Measurements from ENCODE around the gene COL9A3.

COL9A3 gene

DNA sequence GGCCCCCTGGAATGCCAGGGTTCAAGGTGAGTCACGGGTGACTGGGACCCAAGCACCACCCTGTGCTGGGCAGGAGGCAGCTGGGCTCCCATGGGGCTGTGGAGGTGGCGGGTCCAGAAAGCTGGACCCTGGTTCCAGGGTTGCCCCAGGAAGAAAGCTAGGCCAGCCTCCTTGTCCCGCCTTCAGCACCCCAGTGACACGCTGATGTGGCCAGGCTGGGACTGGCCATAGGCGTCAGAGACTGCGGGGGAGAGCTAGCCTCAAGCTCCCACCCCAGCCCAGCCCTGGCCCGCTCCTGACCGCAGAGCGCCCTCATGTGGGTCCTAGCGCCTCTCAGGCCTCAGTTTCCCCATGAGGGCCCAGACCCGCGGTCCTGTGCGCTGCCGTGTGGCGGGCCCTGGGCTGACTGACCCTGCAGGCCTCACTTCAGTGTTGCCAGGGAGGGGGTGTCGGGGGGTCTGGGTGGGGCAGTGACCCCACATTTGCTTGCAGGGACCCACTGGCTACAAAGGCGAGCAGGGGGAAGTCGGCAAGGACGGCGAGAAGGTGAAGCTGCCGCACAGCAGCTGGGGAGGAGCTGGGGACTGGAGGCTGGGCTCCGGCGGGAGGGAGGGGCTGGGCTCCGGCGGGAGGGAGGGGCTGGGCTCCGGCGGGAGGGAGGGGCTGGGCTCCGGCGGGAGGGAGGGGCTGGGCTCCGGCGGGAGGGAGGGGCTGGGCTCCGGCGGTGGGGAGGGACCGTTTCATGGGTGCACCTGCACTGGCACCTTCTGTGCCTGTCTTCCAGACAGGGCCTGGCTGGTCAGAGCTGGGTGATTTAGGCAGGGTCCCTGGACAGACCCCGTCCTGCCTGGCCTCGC is 7.9 kb downstream of the COL9A3 start:
- Histone ChIP-seq H3K9me3 (ENCODE audit: control insufficient read depth, insufficient read depth, low read length) (no peaks in the 10 kb centered on the region), H3K27me3 (ENCODE audit: control insufficient read depth, insufficient read depth, low read length) (no peaks in the 10 kb centered on the region), H3K9ac (ENCODE audit: low read depth, low read length) (no peak overlapping the region), H3K4me1 (ENCODE audit: control insufficient read depth, insufficient read depth, low read length) (peaks cover 3% of the 10 kb centered on the region), H3K4me3 (ENCODE audit: low read depth, low read length) (no peak overlapping the region), H3K36me3 (ENCODE audit: control insufficient read depth, insufficient read depth, low read length) (peaks cover 22% of the 10 kb centered on the region)

- Histone ChIP-seq H3K27me3 (ENCODE audit: control insufficient read depth, insufficient read depth, low read length) (no peaks in the 10 kb centered on the region), H3K4me1 (ENCODE audit: control insufficient read depth, insufficient read depth, low read length) (peaks cover 3% of the 10 kb centered on the region), H3K4me3 (ENCODE audit: low read depth, low read length) (no peak overlapping the region), H3K9ac (ENCODE audit: low read depth, low read length) (no peak overlapping the region), H3K36me3 (ENCODE audit: control insufficient read depth, insufficient read depth, low read length) (peaks cover 25% of the 10 kb centered on the region), H3K9me3 (ENCODE audit: control insufficient read depth, insufficient read depth, low read length) (no peaks in the 10 kb centered on the region)
These were observed 8.6 kb downstream of the COL9A3 start for GRCh38 chr20:62825333-62825985.

- peaks cover 30% of the 10 kb centered on the region for H3K36me3 ChIP-seq (ENCODE audit: control insufficient read depth, insufficient read depth, low read length)
- H3K4me1 ChIP-seq (ENCODE audit: control insufficient read depth, insufficient read depth, low read length), result peaks cover 3% of the 10 kb centered on the region
- H3K9me3 ChIP-seq (ENCODE audit: control insufficient read depth, insufficient read depth, low read length), result no peaks in the 10 kb centered on the region
- no peak overlapping the region for H3K4me3 ChIP-seq (ENCODE audit: low read depth, low read length)
- H3K27me3 ChIP-seq (ENCODE audit: control insufficient read depth, insufficient read depth, low read length), result no peaks in the 10 kb centered on the region
- no peak overlapping the region for H3K9ac ChIP-seq (ENCODE audit: low read depth, low read length)
These were observed 9.3 kb downstream of the COL9A3 start for GRCh38 chr20:62825986-62826645.

- no peak overlapping the region for H3K9ac ChIP-seq (ENCODE audit: low read depth, low read length)
- no peak overlapping the region for H3K4me3 ChIP-seq (ENCODE audit: low read depth, low read length)
- H3K9me3 ChIP-seq (ENCODE audit: control insufficient read depth, insufficient read depth, low read length), result no peaks in the 10 kb centered on the region
- peaks cover 3% of the 10 kb centered on the region for H3K4me1 ChIP-seq (ENCODE audit: control insufficient read depth, insufficient read depth, low read length)
- H3K27me3 ChIP-seq (ENCODE audit: control insufficient read depth, insufficient read depth, low read length), result no peaks in the 10 kb centered on the region
- H3K36me3 ChIP-seq (ENCODE audit: control insufficient read depth, insufficient read depth, low read length), result peaks cover 29% of the 10 kb centered on the region
These were observed 9.9 kb downstream of the COL9A3 start for GRCh38 chr20:62826646-62827310.

- Histone ChIP-seq H3K9me3 (ENCODE audit: control insufficient read depth, insufficient read depth, low read length) (no peaks in the 10 kb centered on the region), H3K36me3 (ENCODE audit: control insufficient read depth, insufficient read depth, low read length) (peaks cover 29% of the 10 kb centered on the region), H3K4me3 (ENCODE audit: low read depth, low read length) (no peak overlapping the region), H3K4me1 (ENCODE audit: control insufficient read depth, insufficient read depth, low read length) (peaks cover 5% of the 10 kb centered on the region), H3K9ac (ENCODE audit: low read depth, low read length) (no peak overlapping the region), H3K27me3 (ENCODE audit: control insufficient read depth, insufficient read depth, low read length) (no peaks in the 10 kb centered on the region)
These were observed 10.6 kb downstream of the COL9A3 start for GRCh38 chr20:62827311-62828038.

DNA sequence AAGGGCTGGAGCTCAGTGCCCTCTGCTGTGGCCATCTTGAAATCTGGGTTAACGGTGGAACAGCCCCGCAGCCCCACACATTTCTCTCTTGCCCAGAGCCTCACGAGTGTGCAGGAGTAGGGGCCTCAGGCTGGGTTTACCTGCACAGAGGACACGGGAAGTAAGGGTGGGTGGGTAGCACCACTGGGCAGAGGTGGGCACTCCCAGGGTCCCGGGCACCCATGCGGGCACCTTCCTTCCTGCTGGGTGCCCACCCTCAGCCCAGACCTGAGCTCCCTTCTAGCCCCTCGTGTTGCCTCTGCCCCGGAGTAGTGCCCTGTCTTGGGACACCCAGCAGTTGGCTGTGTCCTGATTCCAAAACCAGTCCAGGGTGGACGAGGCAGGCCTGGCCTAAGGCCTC is 11.2 kb downstream of the COL9A3 start:
- H3K27me3 ChIP-seq (ENCODE audit: control insufficient read depth, insufficient read depth, low read length), result no peaks in the 10 kb centered on the region
- H3K4me1 ChIP-seq (ENCODE audit: control insufficient read depth, insufficient read depth, low read length), result peaks cover 9% of the 10 kb centered on the region
- H3K9me3 ChIP-seq (ENCODE audit: control insufficient read depth, insufficient read depth, low read length), result no peaks in the 10 kb centered on the region
- H3K4me3 ChIP-seq (ENCODE audit: low read depth, low read length), result no peak overlapping the region
- no peak overlapping the region for H3K9ac ChIP-seq (ENCODE audit: low read depth, low read length)
- H3K36me3 ChIP-seq (ENCODE audit: control insufficient read depth, insufficient read depth, low read length), result peaks cover 29% of the 10 kb centered on the region

DNA sequence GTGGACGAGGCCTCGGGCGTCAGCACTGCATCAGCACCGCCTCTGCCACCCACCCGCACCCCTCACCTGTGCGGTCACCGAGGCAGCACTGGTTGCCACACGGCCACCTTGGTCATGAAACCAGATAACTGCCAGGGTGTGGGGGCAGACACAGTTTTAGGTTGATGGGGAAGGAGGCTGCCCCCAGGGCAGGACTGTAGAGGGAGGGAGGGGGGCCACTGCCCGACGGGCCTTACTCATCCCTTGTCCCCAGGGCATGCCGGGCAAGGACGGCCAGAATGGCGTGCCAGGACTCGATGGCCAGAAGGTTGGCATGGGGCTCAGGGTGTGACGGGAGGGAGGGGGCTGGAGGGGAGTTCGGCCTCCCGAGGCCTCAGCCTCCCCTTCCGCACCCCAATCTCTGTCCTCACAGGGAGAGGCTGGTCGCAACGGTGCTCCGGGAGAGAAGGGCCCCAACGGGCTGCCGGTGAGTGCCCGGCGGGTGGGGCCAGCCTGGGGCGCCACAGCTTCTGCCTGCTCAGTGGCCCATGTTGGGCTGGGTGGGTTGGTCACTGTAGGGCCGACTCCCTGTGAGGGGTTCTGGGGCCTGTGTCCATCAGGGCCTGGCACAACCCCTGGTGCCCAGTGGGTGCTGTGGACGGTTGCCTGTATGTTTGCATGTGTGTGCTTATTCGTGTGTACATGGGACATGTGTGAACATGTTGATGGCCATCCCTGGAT is 11.8 kb downstream of the COL9A3 start:
- Histone ChIP-seq H3K27me3 (ENCODE audit: control insufficient read depth, insufficient read depth, low read length) (no peaks in the 10 kb centered on the region), H3K9ac (ENCODE audit: low read depth, low read length) (no peak overlapping the region), H3K9me3 (ENCODE audit: control insufficient read depth, insufficient read depth, low read length) (no peaks in the 10 kb centered on the region), H3K36me3 (ENCODE audit: control insufficient read depth, insufficient read depth, low read length) (peaks cover 29% of the 10 kb centered on the region), H3K4me1 (ENCODE audit: control insufficient read depth, insufficient read depth, low read length) (peaks cover 9% of the 10 kb centered on the region), H3K4me3 (ENCODE audit: low read depth, low read length) (no peak overlapping the region)

GRCh38 chr20:62829231-62830230 is 12.7 kb downstream of the COL9A3 start:
- Histone ChIP-seq H3K4me1 (ENCODE audit: control insufficient read depth, insufficient read depth, low read length) (peaks cover 9% of the 10 kb centered on the region), H3K9me3 (ENCODE audit: control insufficient read depth, insufficient read depth, low read length) (no peaks in the 10 kb centered on the region), H3K4me3 (ENCODE audit: low read depth, low read length) (no peak overlapping the region), H3K27me3 (ENCODE audit: control insufficient read depth, insufficient read depth, low read length) (no peaks in the 10 kb centered on the region), H3K36me3 (ENCODE audit: control insufficient read depth, insufficient read depth, low read length) (peaks cover 29% of the 10 kb centered on the region), H3K9ac (ENCODE audit: low read depth, low read length) (no peak overlapping the region)

DNA sequence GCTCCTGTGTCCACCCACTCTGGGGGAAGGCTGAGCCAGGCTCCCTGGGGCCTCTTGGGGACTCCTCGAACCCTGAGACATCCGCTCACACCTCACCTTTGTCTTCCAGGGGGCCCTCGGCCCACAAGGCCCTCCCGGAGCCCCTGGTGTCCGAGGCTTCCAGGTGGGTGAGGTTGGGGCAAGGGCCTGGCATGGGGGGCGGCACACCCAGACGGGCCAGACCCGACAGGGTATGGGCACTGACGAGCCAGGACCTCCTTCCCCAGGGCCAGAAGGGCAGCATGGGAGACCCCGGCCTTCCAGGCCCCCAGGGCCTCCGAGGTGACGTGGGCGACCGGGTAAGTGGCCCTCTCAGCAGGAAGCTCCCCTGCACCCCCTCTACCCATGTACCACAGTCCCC is 13.4 kb downstream of the COL9A3 start:
- H3K36me3 ChIP-seq (ENCODE audit: control insufficient read depth, insufficient read depth, low read length), result peaks cover 29% of the 10 kb centered on the region
- H3K4me1 ChIP-seq (ENCODE audit: control insufficient read depth, insufficient read depth, low read length), result peaks cover 7% of the 10 kb centered on the region
- H3K27me3 ChIP-seq (ENCODE audit: control insufficient read depth, insufficient read depth, low read length), result no peaks in the 10 kb centered on the region
- no peak overlapping the region for H3K4me3 ChIP-seq (ENCODE audit: low read depth, low read length)
- no peak overlapping the region for H3K9ac ChIP-seq (ENCODE audit: low read depth, low read length)
- H3K9me3 ChIP-seq (ENCODE audit: control insufficient read depth, insufficient read depth, low read length), result no peaks in the 10 kb centered on the region

DNA sequence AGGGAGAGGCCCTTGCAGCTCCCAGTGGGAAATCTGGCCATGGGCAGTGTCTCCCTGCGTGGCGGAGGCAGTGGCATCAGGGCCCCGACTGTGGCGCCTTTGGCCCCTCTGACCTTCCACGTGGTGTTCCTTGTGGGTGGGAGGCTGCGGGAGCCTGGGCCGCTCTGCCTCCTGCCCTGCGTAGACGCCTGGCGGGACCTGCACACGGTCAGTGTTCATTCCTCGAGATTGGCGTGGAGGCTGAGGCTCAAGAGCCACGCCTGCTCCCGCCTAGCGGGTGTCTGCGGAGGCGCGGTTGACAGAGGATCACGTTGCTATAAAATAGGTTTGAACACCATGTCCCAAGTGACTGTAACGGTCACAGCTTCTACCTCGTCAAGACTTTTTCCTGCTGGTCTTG is 14.0 kb downstream of the COL9A3 start:
- H3K9me3 ChIP-seq (ENCODE audit: control insufficient read depth, insufficient read depth, low read length), result no peaks in the 10 kb centered on the region
- H3K27me3 ChIP-seq (ENCODE audit: control insufficient read depth, insufficient read depth, low read length), result no peaks in the 10 kb centered on the region
- H3K4me1 ChIP-seq (ENCODE audit: control insufficient read depth, insufficient read depth, low read length), result peaks cover 6% of the 10 kb centered on the region
- peak overlapping the region; percentile 24 for H3K9ac ChIP-seq (ENCODE audit: low read depth, low read length)
- H3K4me3 ChIP-seq (ENCODE audit: low read depth, low read length), result no peak overlapping the region
- H3K36me3 ChIP-seq (ENCODE audit: control insufficient read depth, insufficient read depth, low read length), result peaks cover 29% of the 10 kb centered on the region

Data from iPS-15b (cell line).